Vagina (tissue), 2 donors: ENCODE results near the gene NANS.

ENCODE experiments used
- CTCF ChIP-seq, 3 experiments: fragments of 450-650 bp in 2 of 3; fragments of 200-600 bp in 1 of 3; sonication (generic) in 1 of 3; IDR thresholded peaks; one replicate each; pipeline ENCODE4 v1.5.1; 2017 to 2019; ENCODE audit warnings: antibody characterized with exemption in 3 of 3, mild to moderate bottlenecking in 2 of 3, moderate library complexity in 2 of 3
- POLR2A ChIP-seq, 2 donors: fragments of 450-650 bp; IDR thresholded peaks; one replicate each; pipeline ENCODE4 v1.6.1; 2017; ENCODE audit warnings: antibody characterized with exemption in 2 of 2, mild to moderate bottlenecking in 2 of 2, moderate library complexity in 2 of 2
- POLR2AphosphoS5 ChIP-seq, 2 donors: sonication (generic); formaldehyde crosslinking; IDR thresholded peaks; one replicate each; pipeline ENCODE4 v1.9.0; 2017; ENCODE audit warnings: antibody characterized with exemption in 2 of 2, mild to moderate bottlenecking in 2 of 2, low read depth in 1 of 2; ENCODE audit not compliant: insufficient read depth in 1 of 2

- TF ChIP-seq POLR2A (IDR thresholded peaks at IDR 0.05) (no peak), CTCF (IDR thresholded peaks at IDR 0.05) (no peak), POLR2AphosphoS5 (IDR thresholded peaks at IDR 0.05; ENCODE audit: insufficient read depth in 1 of 2, low read depth in 1 of 2) (no peak)
These were observed 43.4 kb downstream of the NANS start for GRCh38 chr9:98099898-98100297.
